Activated CD8-positive, alpha-beta memory T cell treated with anti-CD3 and anti-CD28 coated beads for 4 hours (primary cell): Measurements from ENCODE around the gene ARHGEF40.
A peak's percentile ranks its signal among the peaks of the same experiment; 100 is the strongest.

ENCODE experiments used
- DNase-seq, 2 donors: peaks; one replicate each; pipeline ENCODE4 v3.0.0-alpha.2; 2020; ENCODE audit warnings: low read depth in 2 of 2

Gene ARHGEF40

DNA sequence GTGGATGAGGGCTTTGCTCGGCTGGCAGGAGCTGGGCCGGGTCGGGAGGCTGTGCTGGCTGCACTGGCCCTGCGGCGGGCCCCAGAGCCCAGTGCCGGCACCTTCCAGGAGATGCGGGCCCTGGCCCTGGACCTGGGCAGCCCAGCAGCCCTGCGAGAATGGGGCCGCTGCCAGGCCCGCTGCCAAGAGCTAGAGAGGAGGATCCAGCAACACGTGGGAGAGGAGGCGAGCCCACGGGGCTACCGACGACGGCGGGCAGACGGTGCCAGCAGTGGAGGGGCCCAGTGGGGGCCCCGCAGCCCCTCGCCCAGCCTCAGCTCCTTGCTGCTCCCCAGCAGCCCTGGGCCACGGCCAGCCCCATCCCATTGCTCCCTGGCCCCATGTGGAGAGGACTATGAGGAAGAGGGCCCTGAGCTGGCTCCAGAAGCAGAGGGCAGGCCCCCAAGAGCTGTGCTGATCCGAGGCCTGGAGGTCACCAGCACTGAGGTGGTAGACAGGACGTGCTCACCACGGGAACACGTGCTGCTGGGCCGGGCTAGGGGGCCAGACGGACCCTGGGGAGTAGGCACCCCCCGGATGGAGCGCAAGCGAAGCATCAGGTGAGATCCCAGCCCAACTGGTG lies 11.5 kb downstream of the ARHGEF40 start:
- no peak for DNase-seq

- no peak for DNase-seq
These were observed 13.6 kb downstream of the ARHGEF40 start for GRCh38 chr14:21083565-21084325.

DNA sequence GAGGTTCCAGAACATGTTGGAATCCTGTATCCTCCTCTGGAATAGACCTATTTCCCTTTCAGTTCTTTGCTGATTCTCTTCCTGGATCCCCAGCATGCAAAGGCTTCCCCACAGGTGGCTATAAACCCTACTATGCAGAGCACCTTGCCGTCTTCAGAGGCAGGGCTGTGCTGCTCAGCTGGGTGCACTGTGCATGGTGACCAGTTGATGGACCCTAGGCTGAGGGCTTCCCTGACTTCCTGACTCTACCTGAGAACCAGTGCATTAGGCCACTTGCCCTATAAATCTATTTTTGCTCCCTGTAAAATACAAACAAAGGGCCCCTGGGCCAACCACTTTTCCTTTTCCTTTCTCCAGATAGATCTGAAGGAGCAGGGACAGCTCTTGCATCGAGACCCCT lies 14.3 kb downstream of the ARHGEF40 start:
- DNase-seq, result no peak

GRCh38 chr14:21084998-21085853 lies 15.1 kb downstream of the ARHGEF40 start:
- no peak for DNase-seq

- DNase-seq, result no peak
These were observed 16.8 kb downstream of the ARHGEF40 start for GRCh38 chr14:21086908-21087293.

GRCh38 chr14:21087294-21088091 lies 17.4 kb downstream of the ARHGEF40 start:
- DNase-seq, result peak in 1 of 2 donors; percentile 51

GRCh38 chr14:21088687-21089086 lies 18.6 kb downstream of the ARHGEF40 start:
- no peak for DNase-seq

DNA sequence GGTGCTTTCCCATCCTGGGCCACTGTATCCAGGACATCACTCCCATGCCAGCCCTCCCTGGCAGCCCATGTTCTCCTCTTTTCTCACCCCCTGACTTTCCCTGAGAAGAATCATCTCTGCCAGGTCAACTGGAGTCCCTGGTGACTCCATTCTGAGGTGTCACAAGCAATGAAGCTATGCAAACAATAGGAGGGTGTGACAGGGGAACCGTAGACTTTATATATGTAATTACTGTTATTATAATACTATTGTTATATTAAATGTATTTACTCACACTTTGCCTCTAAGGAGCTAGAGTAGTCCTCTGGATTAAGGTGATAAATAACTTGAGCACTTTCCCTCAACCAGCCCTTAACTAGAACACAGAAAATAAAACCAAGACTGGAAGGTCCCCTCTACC lies 19.2 kb downstream of the ARHGEF40 start:
- no peak for DNase-seq

DNA sequence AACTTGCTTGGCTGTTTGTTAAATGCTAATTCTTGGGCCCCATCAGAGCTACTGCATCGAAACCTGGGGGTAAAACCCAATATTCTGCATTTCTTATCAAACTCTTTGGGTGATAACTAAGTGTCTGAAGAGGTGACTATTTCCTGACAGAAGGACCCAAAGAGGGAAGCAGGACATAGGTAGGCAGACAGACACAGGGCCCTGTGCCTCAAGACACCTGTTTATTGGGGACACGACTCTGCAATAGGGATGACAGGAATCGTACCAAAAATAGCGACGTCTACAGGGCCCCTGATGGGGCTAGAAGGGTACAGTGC lies 19.7 kb downstream of the ARHGEF40 start:
- DNase-seq, result no peak

DNA sequence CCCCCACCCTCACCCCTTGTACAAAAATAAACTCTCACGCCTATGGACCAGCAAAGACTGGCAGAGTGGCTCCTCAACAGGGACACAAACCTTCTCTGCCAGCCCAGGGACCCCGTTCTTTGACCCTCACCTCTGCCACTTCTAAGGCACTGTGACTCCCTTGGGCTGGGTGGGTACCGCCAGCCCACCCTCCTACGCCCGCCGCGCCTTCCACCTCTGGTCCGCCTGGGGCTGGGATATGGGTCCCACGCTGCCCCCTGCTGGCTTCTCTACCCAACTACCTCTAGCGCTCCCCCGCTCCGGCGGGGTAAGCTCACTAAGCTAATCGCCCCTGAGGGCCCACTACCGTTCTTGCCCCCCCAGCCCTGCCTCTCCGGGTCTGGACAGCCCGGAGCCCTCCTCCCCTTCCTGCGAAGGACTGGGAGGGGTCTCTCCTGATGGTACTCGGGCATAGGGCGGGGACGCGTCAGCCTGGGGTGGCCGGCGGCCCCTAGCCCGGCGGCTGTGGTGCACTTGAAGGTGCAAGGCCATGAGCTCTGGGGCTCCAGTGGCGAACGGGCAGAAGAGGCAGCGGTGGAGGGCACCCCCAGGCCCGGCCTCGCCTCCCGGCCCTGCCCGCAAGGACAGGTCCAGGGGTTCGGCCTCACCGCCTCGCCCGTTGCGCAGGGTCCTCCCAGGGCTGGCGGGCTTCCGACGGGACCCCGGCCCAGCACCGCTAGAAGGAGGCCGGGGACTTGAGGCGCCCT lies 20.3 kb downstream of the ARHGEF40 start:
- no peak for DNase-seq

DNA sequence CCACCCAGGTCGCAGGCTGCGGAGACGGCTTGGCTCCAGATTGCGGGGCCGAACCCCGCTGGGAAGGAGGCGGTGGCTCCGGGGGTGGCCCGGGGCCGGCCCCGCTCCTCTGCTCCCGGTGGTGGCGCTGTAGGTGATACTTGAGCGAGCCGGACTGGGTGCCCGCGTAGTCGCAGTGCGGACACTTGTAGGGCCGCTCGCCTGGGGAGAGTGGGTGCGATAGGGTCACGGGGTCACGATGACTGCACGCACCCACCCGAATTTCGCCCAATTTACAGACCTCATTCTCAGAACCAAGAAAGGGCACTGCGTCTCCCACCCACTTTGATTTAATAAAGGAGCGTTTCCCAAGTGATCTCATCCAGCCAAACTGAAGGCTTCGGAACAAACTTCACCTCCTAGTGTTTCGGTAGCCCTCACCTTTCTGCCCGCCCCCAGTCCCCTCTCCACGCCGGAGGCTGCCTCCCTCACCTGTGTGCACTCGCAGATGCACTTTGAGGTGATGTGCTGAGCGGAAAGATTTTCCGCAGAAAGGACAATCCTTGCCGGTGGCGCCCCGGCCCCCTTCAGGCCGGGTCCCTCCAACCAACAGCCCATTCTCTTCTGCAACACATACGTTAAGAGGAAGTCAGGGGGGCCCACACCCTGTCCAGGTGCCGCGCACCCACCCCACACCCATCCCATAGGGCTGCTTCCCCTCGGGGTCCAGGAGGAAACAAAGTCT lies 21.0 kb downstream of the ARHGEF40 start:
- DNase-seq, result no peak

GRCh38 chr14:21091821-21092272 lies 21.7 kb downstream of the ARHGEF40 start:
- DNase-seq, result no peak

DNA sequence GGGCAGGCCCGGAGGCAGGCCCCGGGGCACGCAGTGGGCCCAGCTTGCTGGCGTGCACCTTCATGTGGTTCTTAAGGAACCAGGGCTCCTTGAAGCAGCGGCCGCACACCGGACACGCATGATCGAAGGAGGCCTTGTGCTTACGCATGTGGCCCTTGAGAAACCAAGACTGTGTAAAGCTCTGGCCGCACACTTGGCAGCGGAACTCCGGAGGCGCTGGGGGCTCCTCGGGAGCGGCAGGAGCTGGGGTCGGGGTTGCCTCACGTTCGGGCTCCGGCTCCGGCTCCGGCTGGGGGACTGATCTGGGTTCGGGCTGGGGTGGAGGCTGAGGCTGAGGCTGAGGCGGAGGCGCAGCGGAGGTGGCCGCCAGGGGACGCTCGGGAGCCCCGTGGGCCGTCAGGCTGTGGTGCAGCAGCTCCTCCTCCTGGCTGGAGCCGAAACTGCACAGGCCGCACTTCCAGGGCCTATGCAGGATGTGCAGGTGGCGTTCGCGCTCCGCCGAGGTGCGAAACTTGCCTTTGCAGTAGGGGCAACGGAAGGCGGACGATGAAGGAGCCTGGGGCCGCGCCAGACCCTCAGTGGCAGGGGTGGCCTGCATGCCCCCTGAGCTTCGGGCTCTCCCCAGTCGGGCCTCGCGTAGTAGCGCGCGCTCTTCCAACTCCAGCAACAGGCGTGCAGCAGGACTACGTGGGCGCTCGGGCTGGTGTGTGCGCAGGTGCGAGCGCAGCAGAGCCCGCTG lies 22.3 kb downstream of the ARHGEF40 start:
- peak; percentile 75 to 82 for DNase-seq

- no peak for DNase-seq
These were observed 22.9 kb downstream of the ARHGEF40 start for GRCh38 chr14:21093018-21093417.

- no peak for DNase-seq
These were observed 23.9 kb downstream of the ARHGEF40 start for GRCh38 chr14:21093769-21094681.

DNA sequence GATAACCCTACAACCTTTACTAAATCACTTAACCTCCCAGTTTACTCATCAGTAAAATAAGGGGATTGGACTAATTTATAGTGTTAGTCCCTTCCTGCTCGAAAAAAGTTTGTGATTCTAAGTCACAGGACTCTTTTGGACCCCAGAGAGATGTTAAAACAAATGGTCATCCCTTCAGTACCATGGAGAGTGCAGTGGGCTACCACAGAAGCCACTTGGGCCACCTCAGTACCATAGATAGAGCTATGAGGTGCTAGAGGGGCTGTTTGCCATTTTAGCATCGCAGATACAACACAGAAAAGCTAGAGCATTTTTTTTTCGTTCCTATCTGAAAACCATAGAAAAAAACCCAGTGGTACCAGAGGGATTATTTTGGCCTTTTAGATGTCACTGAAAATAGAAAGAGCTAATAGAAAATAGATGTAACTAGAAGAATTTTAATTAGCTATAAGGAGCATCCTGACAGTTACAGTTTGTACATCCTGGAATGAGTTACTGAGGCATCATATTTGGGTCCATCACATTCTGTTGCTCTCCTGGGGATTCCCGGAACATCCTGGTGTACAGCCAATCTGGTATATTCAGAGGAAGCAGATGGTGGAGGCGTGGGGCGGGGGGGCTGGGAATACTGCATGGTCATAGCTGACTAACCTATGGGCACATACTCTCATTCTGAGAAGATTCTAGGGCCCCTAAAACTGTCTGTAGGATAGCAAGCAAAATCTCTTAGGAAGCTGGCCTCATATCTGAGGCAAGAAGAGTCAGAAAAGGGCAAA lies 25.5 kb downstream of the ARHGEF40 start:
- no peak for DNase-seq

- no peak for DNase-seq
These were observed 26.3 kb downstream of the ARHGEF40 start for GRCh38 chr14:21096438-21096837.
